Measurements from ENCODE around the gene ONECUT3. TPM values are rescaled to one million over a fixed set of nuclear protein-coding genes. Genes with fewer than 3 reads are reported as not detected.
A peak's percentile ranks its signal among the peaks of the same experiment; 100 is the strongest.

The ONECUT3 gene
- total RNA-seq, 1 donor: not detected

- no peak overlapping the region for H2AFZ ChIP-seq (ENCODE audit: low read length)
- peaks cover 16% of the 10 kb centered on the region for H3K36me3 ChIP-seq (ENCODE audit: insufficient read depth, low read length)
Measured at GRCh38 chr19:1826557-1827521, 73.5 kb downstream of the ONECUT3 start.

GRCh38 chr19:1827566-1828278 lies 74.4 kb downstream of the ONECUT3 start:
- Histone ChIP-seq H3K9me3 (ENCODE audit: low read depth, low read length) (no peaks in the 10 kb centered on the region), H3K27ac (ENCODE audit: low read depth, low read length) (no peak overlapping the region), H3K27me3 (ENCODE audit: insufficient read depth, low read length) (no peaks in the 10 kb centered on the region), H4K20me1 (ENCODE audit: insufficient read depth, low read length) (peaks cover 40% of the 10 kb centered on the region), H3K36me3 (ENCODE audit: insufficient read depth, low read length) (peaks cover 16% of the 10 kb centered on the region), H2AFZ (ENCODE audit: low read length) (no peak overlapping the region), H3K4me1 (ENCODE audit: insufficient read depth, low read length) (no peaks in the 10 kb centered on the region), H3K4me2 (ENCODE audit: insufficient read depth, low read length) (no peak overlapping the region), H3K4me3 (ENCODE audit: insufficient read depth, low read length) (no peak overlapping the region), H3K79me2 (ENCODE audit: insufficient read depth, low read length) (peaks cover 46% of the 10 kb centered on the region)
- peak; percentile 90 for DNase-seq (ENCODE audit: insufficient read length, low spot score, missing footprints)
- TF ChIP-seq CTCF (IDR thresholded peaks at IDR 0.05; ENCODE audit: extremely low read depth, low read depth, low read length): no peak

More at GRCh38 chr19:1826557-1827521, 73.5 kb downstream of the ONECUT3 start:
- no peaks in the 10 kb centered on the region for H3K4me1 ChIP-seq (ENCODE audit: insufficient read depth, low read length)
- H3K79me2 ChIP-seq (ENCODE audit: insufficient read depth, low read length): peaks cover 39% of the 10 kb centered on the region
- no peaks in the 10 kb centered on the region for H3K27me3 ChIP-seq (ENCODE audit: insufficient read depth, low read length)
- no peak overlapping the region for H3K27ac ChIP-seq (ENCODE audit: low read depth, low read length)
- no peak overlapping the region for H3K4me2 ChIP-seq (ENCODE audit: insufficient read depth, low read length)
- peaks cover 39% of the 10 kb centered on the region for H4K20me1 ChIP-seq (ENCODE audit: insufficient read depth, low read length)
- H3K9me3 ChIP-seq (ENCODE audit: low read depth, low read length): no peaks in the 10 kb centered on the region
- DNase-seq (ENCODE audit: insufficient read length, low spot score, missing footprints): peak; percentile 91
- H3K4me3 ChIP-seq (ENCODE audit: insufficient read depth, low read length): no peak overlapping the region
- no peak for TF ChIP-seq CTCF (IDR thresholded peaks at IDR 0.05; ENCODE audit: extremely low read depth, low read depth, low read length)

GRCh38 chr19:1828279-1829238 lies 75.3 kb downstream of the ONECUT3 start:
- Histone ChIP-seq H3K27me3 (ENCODE audit: insufficient read depth, low read length) (no peaks in the 10 kb centered on the region), H2AFZ (ENCODE audit: low read length) (no peak overlapping the region), H4K20me1 (ENCODE audit: insufficient read depth, low read length) (peaks cover 42% of the 10 kb centered on the region), H3K4me1 (ENCODE audit: insufficient read depth, low read length) (no peaks in the 10 kb centered on the region), H3K79me2 (ENCODE audit: insufficient read depth, low read length) (peaks cover 54% of the 10 kb centered on the region), H3K4me3 (ENCODE audit: insufficient read depth, low read length) (no peak overlapping the region), H3K27ac (ENCODE audit: low read depth, low read length) (no peak overlapping the region), H3K36me3 (ENCODE audit: insufficient read depth, low read length) (peaks cover 16% of the 10 kb centered on the region), H3K9me3 (ENCODE audit: low read depth, low read length) (no peaks in the 10 kb centered on the region), H3K4me2 (ENCODE audit: insufficient read depth, low read length) (no peak overlapping the region)
- no peak for DNase-seq (ENCODE audit: insufficient read length, low spot score, missing footprints)
- no peak for TF ChIP-seq CTCF (IDR thresholded peaks at IDR 0.05; ENCODE audit: extremely low read depth, low read depth, low read length)

Measured in osteoblast (primary cell).